ENCODE measurements around the gene CLDN15.

Gene CLDN15

DNA sequence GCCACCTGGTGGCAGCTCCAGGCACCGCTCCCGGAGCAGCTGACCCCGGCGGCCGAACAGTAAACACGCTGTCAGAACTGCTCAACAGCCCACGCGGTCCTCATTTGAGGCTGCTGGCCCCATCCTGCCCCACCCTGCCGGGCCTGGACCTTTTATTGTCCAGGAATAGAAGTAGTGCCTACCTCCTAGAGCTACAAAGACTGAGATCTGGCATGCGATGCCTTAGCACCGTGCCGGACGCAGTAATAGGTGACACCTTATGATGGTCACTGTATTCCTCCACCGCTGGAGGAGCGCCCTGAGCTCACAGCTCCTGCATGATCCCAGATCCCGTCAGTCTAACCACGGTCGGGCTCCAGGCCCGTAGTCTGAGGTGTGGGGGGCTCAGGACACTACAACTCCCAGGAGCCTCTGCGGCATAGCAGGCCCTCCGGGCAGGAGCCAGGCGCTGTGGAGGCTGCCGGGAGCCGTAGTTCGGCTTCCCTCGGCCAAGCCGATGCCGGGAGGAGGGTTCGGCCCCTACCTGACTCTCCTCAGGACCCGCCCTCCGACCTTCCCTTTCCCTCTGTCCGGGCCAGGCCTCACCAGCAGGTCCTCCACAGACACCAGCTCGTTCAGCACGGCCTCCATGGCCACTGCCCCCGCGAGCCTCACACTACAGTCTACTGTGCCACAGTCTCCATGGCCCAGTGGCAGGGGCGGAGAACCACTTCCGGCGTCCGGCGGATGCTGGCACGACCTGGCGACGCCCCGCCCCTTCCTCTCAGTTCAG, 7.0 kb upstream of the CLDN15 start, which contains the start of gene FIS1:
Gene FIS1 (minus strand): TSS at position 707 of the 772 bp plus-strand sequence. CDS start 77 bp downstream, at position 630.
- DNase-seq (ENCODE audit: low spot score): peak; percentile 95

DNA sequence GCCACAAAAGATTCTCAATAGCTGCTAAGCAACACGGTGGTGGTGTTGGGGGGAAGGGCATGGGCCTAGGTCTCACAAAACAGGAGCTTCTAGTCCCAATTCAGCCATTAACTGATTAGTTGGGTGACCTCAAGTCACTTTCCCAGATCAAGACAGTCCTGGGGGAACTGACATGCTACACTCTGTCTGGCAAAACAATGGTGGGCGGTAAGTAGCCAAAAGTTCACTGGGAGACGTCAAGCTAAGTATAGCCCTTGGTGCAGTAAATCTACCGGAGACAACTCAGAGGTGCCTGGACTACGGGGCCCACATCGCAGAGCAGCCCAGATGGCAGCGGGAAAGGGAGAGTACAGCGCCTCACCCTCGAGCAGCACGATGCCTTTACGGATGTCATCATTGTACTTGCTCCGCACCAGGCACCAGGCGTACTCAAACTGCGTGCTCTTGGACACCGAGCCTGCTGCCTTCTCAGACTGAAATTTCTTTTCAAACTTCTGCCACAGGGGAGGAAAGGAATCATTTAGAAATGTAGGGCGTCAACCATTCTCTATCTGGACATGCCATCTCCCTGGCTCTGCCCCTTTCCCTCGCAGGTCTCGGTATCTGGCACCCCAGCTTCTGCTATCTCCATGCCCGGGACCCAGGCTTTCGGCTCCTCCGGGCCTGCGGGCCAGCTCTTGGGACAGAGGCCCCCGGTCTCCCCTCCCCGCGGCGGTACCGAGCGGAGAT, 6.2 kb upstream of the CLDN15 start:
- DNase-seq (ENCODE audit: low spot score): peak; percentile 97

GRCh38 chr7:101241443-101242349, 4.1 kb upstream of the CLDN15 start:
- DNase-seq (ENCODE audit: low spot score): peak; percentile 53

GRCh38 chr7:101241015-101241363, 3.4 kb upstream of the CLDN15 start:
- DNase-seq (ENCODE audit: low spot score): peak; percentile 91

DNA sequence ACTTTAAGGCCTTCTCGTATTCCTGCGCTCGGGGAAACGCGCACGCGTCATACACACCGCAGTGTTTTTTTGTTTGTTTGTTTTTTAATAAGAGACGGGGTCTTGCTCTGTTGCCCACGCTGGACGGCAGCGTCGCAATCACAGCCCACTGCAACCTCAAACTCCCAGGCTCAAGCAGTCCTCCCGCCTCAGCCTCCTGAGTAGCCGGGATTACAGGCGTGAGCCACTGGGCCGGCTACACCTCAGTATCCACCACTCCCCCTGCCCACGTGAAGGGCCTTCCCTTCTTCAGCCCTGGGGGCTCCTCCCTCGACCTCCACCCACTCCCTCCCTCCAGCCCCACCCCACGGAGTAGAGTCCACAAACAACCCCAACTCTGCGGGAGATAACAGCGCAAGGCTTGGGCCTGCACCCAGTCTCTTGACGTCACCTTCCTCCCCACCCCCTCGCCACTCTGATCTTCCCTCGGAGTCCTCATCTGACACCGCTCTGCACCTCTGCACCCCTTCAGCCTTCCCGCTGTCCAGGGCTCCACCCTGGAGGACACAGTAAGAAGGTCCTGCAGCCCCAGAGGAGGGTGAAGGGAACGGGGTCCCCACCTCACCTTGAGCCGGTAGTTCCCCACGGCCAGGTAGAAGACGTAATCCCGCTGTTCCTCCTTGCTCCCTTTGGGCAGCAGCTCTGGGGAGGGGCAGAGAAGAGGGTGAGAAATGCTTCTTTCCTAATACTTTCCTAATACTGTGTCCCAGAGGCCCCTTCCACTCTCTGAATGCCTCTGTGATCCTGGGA, 2.8 kb upstream of the CLDN15 start:
- peak; percentile 92 for DNase-seq (ENCODE audit: low spot score)

DNA sequence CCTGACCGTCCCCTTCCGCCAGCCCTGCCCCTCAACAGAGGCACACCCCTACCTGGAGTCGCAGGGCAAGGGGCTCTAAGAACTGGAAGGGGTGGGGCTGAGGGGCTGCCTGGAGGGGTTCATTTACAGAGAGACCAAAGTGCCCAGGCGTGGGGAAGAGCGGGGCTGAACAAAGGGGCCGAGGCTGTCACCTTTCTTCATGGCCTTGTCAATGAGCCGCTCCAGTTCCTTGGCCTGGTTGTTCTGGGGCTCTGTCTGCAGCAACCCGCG, 2.3 kb upstream of the CLDN15 start:
- DNase-seq (ENCODE audit: low spot score): no peak

DNA sequence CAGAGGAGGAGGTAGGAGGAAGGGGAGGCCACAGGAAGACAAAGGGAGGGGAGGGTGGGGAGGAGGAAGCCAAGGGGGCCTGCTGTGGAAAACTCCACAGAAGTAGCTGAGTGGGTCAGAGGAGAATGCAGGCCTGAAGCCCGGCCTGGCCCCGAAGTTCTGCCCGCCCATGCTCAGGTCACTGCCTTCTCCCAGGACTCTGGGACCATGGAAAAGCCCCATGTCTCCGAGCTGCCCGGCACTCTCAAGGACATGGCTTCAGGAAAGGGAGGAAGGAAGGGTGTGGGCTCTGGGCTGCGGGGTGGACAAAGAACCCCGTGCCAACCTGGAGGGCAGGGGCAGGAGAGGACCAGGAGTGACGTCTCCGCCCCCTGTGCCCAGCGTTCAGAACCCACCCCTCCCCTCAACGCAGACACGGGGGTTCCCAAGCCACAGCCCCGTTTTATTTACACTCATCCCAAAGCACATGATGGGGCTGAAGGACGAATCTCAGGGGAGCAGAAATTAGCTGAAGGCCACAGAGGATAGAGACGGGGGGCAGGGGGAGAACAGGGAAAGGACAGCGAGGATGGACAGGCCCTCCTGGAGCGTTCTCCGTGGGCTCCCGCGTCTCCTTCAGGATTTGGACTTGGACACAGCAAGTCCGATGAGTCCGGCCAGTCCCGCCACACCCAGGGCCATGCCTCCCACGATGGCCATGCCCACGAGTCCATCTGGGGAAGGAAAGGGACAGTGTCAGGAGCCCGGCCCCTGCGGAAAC, 1.8 kb upstream of the CLDN15 start:
- no peak for DNase-seq (ENCODE audit: low spot score)

DNA sequence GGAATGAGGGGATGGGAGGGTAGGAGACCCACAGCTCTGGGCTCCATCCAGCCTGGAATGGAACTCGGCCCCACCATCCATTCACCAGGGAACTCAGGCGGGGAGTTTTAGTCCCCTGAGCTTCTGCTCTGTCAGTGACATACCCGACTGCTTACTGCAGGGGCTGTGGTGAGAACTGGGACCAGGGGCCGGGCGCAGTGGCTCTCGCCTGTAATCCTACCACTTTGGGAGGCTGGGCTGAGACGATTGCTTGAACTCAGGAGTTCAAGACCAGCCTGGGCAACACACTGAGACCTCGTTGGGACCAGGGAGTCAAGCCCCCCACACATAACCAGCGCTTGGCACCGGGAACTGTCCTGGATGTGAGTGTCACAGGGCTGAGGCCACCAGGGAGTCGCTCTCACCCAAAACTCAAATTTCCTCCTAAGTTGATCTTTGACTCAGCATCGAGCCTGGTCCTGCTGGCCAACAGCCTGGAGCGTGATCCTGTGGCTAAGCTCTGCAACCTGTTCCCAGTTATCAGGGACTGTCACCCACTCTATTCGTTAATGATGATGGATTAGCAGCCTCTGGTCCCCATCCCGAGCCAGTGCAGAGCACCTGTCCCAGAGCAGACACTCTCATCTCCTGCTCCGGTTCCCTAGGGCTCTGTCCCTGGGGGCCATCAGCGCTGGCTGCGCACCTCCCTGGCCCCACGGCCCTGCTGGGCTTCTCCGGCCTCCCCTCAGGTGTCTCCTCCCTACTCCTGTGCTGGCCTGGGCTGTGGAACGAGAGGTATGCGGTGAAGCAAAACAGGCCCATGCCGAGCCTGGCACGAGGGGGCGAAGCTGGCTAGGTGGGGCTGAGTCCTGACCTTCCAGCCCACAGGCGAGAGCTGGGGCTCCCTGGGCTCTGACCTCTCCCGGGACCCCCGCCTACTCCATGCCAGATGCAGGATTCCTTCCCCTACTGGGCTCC, 902 bp upstream of the CLDN15 start:
- no peak for DNase-seq (ENCODE audit: low spot score)

- no peak for DNase-seq (ENCODE audit: low spot score)
These were observed 1.2 kb downstream of the CLDN15 start for GRCh38 chr7:101236292-101236835.

DNA sequence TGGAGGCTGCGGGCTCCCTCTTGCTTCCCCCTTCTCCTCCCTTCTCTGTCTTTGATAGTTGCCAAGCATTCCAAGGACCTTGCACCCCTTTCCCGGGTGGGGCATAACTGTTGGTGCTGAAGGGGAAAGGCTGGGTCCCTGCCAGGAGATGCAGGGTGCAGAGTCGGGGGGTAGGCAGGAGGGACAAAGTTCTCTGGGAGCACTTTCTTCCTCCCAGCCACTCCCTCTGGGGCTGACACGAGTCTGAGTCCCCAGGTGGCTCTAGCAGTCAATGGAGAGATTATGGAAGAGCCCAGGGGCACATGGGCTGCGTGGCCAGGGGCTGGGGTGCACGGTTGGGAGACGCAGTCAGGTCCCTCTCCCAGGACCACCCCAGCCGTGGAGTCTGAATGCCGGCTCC, 2.1 kb downstream of the CLDN15 start:
- DNase-seq (ENCODE audit: low spot score): no peak

- peak; percentile 73 for DNase-seq (ENCODE audit: low spot score)
These were observed 2.6 kb downstream of the CLDN15 start for GRCh38 chr7:101235050-101235449.

DNA sequence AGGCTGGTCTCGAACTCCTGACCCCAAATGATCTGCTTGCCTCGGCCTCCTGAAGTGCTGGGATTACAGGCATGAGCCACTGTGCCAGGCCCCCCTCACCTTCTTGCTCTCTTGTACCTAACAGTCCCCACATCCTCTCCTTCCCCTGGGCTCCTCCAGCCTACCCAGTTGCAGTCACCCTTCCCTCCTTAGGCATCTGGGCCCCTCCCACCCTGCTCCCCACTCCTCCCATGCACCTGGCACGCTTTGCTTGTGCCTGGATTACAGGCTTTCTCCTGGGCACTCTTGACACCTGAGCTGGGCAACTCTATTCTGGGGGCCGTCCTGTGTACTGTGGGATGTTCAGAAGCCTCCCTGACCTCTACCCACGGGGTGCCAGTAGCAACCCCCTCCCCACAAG, 3.0 kb downstream of the CLDN15 start:
- DNase-seq (ENCODE audit: low spot score): no peak

- no peak for DNase-seq (ENCODE audit: low spot score)
These were observed 3.6 kb downstream of the CLDN15 start for GRCh38 chr7:101233907-101234547.

DNA sequence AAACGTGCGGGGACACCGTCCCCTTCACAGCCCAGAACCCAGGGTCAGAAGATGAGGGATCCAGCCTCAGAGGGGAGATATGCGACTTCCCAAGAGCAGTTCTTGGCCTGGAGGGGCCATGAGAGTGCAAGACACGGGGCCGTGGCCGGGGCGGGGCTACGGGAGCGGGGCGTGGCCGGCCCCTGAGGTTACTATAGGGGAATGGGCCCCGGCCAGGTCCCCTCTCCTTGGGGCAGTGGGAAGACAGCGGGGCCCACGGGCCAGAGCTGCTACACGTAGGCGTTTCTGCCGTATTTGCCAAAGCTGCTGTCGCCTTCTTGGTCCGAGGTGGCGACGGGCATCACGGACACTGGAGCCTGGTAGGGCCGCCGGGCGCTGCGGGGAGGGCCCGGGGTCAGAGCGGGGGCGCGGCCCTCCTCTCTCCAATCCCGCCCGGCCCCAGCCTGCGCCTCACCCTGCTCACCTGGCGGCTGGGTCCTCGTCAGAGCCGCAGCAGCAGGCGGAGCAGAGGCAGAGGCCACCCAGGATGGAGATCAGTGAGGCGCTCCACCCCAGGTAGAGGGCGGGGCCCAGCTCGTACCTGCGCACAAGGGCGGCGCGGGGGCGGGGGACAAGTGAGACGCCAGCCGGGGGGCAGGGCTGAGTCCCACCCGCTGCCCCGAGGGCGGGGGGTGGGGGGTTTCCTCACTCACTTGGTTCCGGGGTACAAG, 5.3 kb downstream of the CLDN15 start:
- no peak for DNase-seq (ENCODE audit: low spot score)

GRCh38 chr7:101231644-101232043, 6.0 kb downstream of the CLDN15 start:
- DNase-seq (ENCODE audit: low spot score): no peak

DNA sequence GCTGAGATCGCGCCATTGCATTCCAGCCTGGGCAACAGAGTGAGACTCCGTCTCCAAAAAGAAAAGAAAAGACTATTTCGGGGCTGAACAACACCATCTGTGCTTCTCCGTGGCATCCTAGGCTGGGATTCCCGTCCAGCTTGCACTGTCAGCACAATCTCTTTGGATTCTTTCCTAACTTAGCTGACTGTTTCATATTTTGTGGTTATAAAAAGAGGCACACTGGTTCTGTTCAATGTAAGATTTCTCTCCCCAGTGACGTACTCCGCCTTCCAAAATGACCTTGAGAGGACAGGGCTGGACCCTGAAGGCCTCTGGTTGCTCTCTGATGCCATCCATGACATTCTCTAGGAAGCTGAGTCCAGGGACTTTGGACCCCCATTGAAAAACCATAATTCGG, 10.9 kb downstream of the CLDN15 start:
- DNase-seq (ENCODE audit: low spot score): no peak

GRCh38 chr7:101225650-101226049, 12.0 kb downstream of the CLDN15 start:
- DNase-seq (ENCODE audit: low spot score): no peak

DNA sequence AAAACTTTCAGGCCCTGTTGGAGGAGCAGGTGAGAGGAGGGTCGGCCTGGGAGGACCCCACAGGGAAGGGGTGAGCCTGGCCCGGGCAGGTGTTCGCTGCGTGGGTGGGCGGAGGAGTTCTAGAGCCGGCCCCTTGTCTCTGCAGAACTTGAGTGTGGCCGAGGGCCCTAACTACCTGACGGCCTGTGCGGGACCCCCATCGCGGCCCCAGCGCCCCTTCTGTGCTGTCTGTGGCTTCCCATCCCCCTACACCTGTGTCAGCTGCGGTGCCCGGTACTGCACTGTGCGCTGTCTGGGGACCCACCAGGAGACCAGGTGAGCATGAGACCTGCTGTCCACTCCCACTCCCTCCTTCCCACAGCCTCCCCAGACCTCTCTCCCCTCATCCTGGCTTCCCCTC, 14.1 kb downstream of the CLDN15 start:
- no peak for DNase-seq (ENCODE audit: low spot score)

Data from hematopoietic multipotent progenitor cell treated with erythropoietin and hydrocortisone succinate and interleukin-3 and kit ligand, for 17 days (in vitro differentiated cells).